GM20000 (cell line): ENCODE data around the gene RRH.

ENCODE experiments used
- DNase-seq: peaks from one replicate; pipeline ENCODE4 v3.0.0; 2012; ENCODE audit warnings: low spot score
- CTCF ChIP-seq: IDR thresholded peaks from 2 replicates; pipeline ENCODE4 v1.5.1; 2012; ENCODE audit warnings: mild to moderate bottlenecking, control low read depth; ENCODE audit errors: extremely low read depth, missing control alignments

RRH gene

GRCh38 chr4:109803924-109804571 is 23.7 kb upstream of the RRH start:
- TF ChIP-seq CTCF, result no peak
- DNase-seq, result peak; percentile 37

- no peak for DNase-seq
- no peak for TF ChIP-seq CTCF
Observed at GRCh38 chr4:109809655-109810054, 18.1 kb upstream of the RRH start.

DNA sequence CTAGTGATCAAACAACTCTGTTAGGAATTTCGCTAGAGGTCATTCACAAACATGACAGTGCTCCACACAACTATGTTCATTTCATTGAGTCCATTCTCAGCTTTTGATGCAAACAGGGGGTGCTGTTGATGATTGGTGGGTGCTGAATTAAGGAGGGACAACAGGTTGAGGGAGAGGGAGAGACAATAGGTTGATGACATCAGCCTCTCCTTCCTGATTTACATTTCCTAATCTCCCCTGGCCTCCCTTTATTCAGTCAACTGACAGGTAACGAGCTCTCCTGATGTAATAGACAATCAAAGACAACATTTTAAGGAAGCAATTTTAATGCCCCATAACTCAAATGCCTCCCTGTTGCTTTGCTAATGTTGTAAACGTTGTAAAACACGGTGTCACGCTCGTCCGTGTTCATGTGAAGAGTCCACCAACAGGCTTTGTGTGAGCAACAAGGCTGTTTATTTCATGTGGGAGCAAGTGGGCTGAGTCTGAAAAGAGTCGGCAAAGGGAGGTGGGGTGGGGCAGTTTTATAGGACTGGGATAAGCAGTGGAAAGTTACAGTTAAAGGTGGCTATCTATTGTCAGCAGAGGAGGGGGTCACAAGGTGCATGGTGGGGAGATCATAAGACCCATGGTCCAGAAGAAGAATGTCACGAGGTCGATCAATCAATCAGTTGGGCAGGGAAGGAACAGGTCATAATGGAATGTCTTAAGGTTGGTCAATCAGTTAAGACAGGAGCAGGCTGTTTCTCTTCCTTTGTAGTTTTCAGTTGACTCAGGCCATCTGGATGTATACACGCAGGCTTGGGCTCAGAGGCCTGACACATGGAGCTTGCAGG is 17.0 kb upstream of the RRH start:
- no peak for TF ChIP-seq CTCF

GRCh38 chr4:109811707-109812106 is 16.1 kb upstream of the RRH start:
- DNase-seq, result no peak
- TF ChIP-seq CTCF, result no peak

More for the DNA sequence above, 17.0 kb upstream of the RRH start:
- no peak for DNase-seq

GRCh38 chr4:109815151-109816081 is 12.4 kb upstream of the RRH start, which contains the start of gene GAR1:
TSS of gene GAR1 (plus strand) at chr4:109815762. CDS start at chr4:109816165, 403 bp downstream.
- DNase-seq, result peak; percentile 89
- no peak for TF ChIP-seq CTCF

GRCh38 chr4:109816082-109816442 is 11.7 kb upstream of the RRH start:
- TF ChIP-seq CTCF, result no peak
- peak; percentile 8 for DNase-seq
